IMR-90 (cell line): ENCODE results near the gene EFS.

Experiments
- CTCF ChIP-seq: conservative IDR thresholded peaks from 2 replicates; pipeline ENCODE4 v1.5.1; 2012; ENCODE audit warnings: mild to moderate bottlenecking, low read depth, low read length, improper control_type of control experiment
- RFX5 ChIP-seq: IDR thresholded peaks from 2 replicates; pipeline ENCODE4 v1.8.0; 2012; ENCODE audit warnings: low read depth, mild to moderate bottlenecking, low read length, moderate library complexity

- TF ChIP-seq CTCF (no peak), RFX5 (no peak)
Measured at GRCh38 chr14:23403139-23403438, 38.1 kb upstream of the EFS start.
